GM21717 (cell line): ENCODE data around the gene BMP3.

Source experiments
- ATAC-seq: cut with Tn5 transposase; IDR thresholded peaks from one replicate; pipeline ENCODE4 v1.9.1; 2021; ENCODE audit warnings: mild to moderate bottlenecking, moderate library complexity; ENCODE audit not compliant: unreplicated experiment

The BMP3 gene

GRCh38 chr4:81102107-81102506, 71.6 kb downstream of the BMP3 start:
- ATAC-seq, result no peak

GRCh38 chr4:81106150-81106549, 75.6 kb downstream of the BMP3 start:
- peak; percentile 49 for ATAC-seq
